ENCODE measurements around the gene MAD2L1BP. TPM values are rescaled to one million over a fixed set of nuclear protein-coding genes. Genes with fewer than 3 reads are reported as not detected.
A peak's percentile ranks its signal among the peaks of the same experiment; 100 is the strongest.

Gene MAD2L1BP
- total and polyA plus RNA-seq, 2 of the 13 experiments (the other 11 are each of a cell fraction or from before 2014, with no cell fraction given): 54.2 to 55.5 TPM

- peak; percentile 35; the same call in 1 of the 2 replicates for TF ChIP-seq MIXL1 (CRISPR knock-in tag; IDR thresholded peaks at IDR 0.05)
- TF ChIP-seq ATF7 (IDR thresholded peaks at IDR 0.05): no peak
- TF ChIP-seq ATF7 (CRISPR knock-in tag; IDR thresholded peaks at IDR 0.05): peak; percentile 47; the same call in 1 of the 2 replicates
- TF ChIP-seq CENPBD1 (CRISPR knock-in tag; IDR thresholded peaks at IDR 0.05; ENCODE audit: borderline replicate concordance, low read depth): 0 out of 2 replicates have a peak, but pooled peaks have one; percentile 24
- peak; percentile 83; the same call in 1 of the 2 replicates for TF ChIP-seq MTA1 (CRISPR knock-in tag; IDR thresholded peaks at IDR 0.05; ENCODE audit: borderline replicate concordance)
- TF ChIP-seq ZBTB20 (CRISPR knock-in tag; IDR thresholded peaks at IDR 0.05; ENCODE audit: borderline replicate concordance, low read depth): peak; percentile 71; the same call in 1 of the 2 replicates
- peak; percentile 87 for TF ChIP-seq CHD4 (IDR thresholded peaks at IDR 0.05; ENCODE audit: borderline replicate concordance, low read length)
- no peak for TF ChIP-seq RBAK (CRISPR knock-in tag; IDR thresholded peaks at IDR 0.05)
- TF ChIP-seq HMGXB4 (CRISPR knock-in tag; IDR thresholded peaks at IDR 0.05; ENCODE audit: borderline replicate concordance in 1 of 2, low read depth in 1 of 2): peak; percentile 86 to 91
- TF ChIP-seq REST (IDR thresholded peaks at IDR 0.05; ENCODE audit: borderline replicate concordance in 1 of 2, low read depth in 1 of 2, low read length in 2 of 2): peak; percentile 66 to 93
- TF ChIP-seq ZNF484 (CRISPR knock-in tag; IDR thresholded peaks at IDR 0.05; ENCODE audit: borderline replicate concordance, low read depth): no peak
- TF ChIP-seq EP300 (IDR thresholded peaks at IDR 0.05; ENCODE audit: low read depth in 2 of 2, low read length in 2 of 2): peak in 1 of 2 experiments; percentile 67; a peak in 2 of 4 replicates
- peak; percentile 15; the same call in 1 of the 2 replicates for TF ChIP-seq EP300 (CRISPR knock-in tag; IDR thresholded peaks at IDR 0.05; ENCODE audit: borderline replicate concordance)
- no peak for TF ChIP-seq ZNF569 (CRISPR knock-in tag; IDR thresholded peaks at IDR 0.05; ENCODE audit: borderline replicate concordance)
- 0 out of 2 replicates have a peak, but pooled peaks have one; percentile 69 for TF ChIP-seq THYN1 (CRISPR knock-in tag; IDR thresholded peaks at IDR 0.05; ENCODE audit: borderline replicate concordance, low read depth)
- TF ChIP-seq BATF2 (CRISPR knock-in tag; IDR thresholded peaks at IDR 0.05): 0 out of 2 replicates have a peak, but pooled peaks have one; percentile 65
These were observed at the start of gene MAD2L1BP (continued) for GRCh38 chr6:43635387-43636307.
